OCI-LY3 (cell line): ENCODE measurements around the gene CDH4.

ENCODE experiments used
- H2AFZ ChIP-seq: fragments of 200-600, 300-600 bp; shearing (Covaris generic); 2 replicates; pipeline ENCODE4 v1.6.0; 2014; ENCODE audit warnings: antibody characterized with exemption, low read depth, low read length
- H3K27ac ChIP-seq: fragments of 200-600, 300-600 bp; sonication (generic); 2 replicates; pipeline ENCODE4 v1.5.1; 2014; ENCODE audit warnings: mild to moderate bottlenecking, low read length, moderate library complexity, mixed read lengths
- H3K27me3 ChIP-seq: fragments of 200-600, 300-600 bp; sonication (generic); 2 replicates; pipeline ENCODE4 v1.6.1; 2014; ENCODE audit warnings: low read depth, low read length, mixed read lengths
- H3K36me3 ChIP-seq: fragments of 200-600, 300-600 bp; sonication (generic); replicated peaks from 2 replicates; pipeline ENCODE3; 2014; ENCODE audit warnings: low read depth, low read length, mixed read lengths
- H3K4me1 ChIP-seq: fragments of 300-600, 200-600 bp; sonication (generic); 2 replicates; pipeline ENCODE4 v1.6.1; 2014; ENCODE audit warnings: low read length, mixed read lengths
- H3K4me2 ChIP-seq: fragments of 200-600, 300-600 bp; sonication (generic); 2 replicates; pipeline ENCODE4 v1.6.1; 2014; ENCODE audit warnings: low read length, mixed read lengths
- H3K4me3 ChIP-seq: fragments of 300-600, 200-600 bp; sonication (generic); 2 replicates; pipeline ENCODE4 v1.5.1; 2014; ENCODE audit warnings: antibody characterized with exemption, mild to moderate bottlenecking, low read length, moderate library complexity
- H3K79me2 ChIP-seq: fragments of 300-600, 200-600 bp; shearing (Covaris generic); 2 replicates; pipeline ENCODE4 v1.6.1; 2014; ENCODE audit warnings: mild to moderate bottlenecking, low read length, mixed read lengths
- H3K9ac ChIP-seq: fragments of 300-600, 200-600 bp; shearing (Covaris generic); 2 replicates; pipeline ENCODE4 v1.6.0; 2014; ENCODE audit warnings: mild to moderate bottlenecking, low read length, moderate library complexity
- H3K9me3 ChIP-seq: fragments of 200-600, 300-600 bp; shearing (Covaris generic); 2 replicates; pipeline ENCODE4 v1.6.1; 2014; ENCODE audit warnings: low read length, mixed read lengths; ENCODE audit not compliant: insufficient read depth
- H4K20me1 ChIP-seq: fragments of 200-600, 300-600 bp; sonication (generic); 2 replicates; pipeline ENCODE4 v1.6.1; 2016; ENCODE audit warnings: low read length, mixed read lengths; ENCODE audit not compliant: insufficient read depth
- CTCF ChIP-seq: fragments of 200-600, 300-600 bp; sonication (generic); IDR thresholded peaks from 2 replicates; pipeline ENCODE4 v1.5.1; 2014; ENCODE audit warnings: antibody characterized with exemption, low read length, low read depth
- EZH2phosphoT487 ChIP-seq: fragments of 200-600 bp; shearing (Covaris generic); IDR thresholded peaks from 2 replicates; pipeline ENCODE4 v1.6.1; 2018; ENCODE audit warnings: antibody characterized with exemption, mixed run types, low read depth

CDH4 gene

GRCh38 chr20:61507778-61508177 lies 255.7 kb downstream of the CDH4 start:
- no peaks in the 10 kb centered on the region for H3K79me2 ChIP-seq
- no peaks in the 10 kb centered on the region for H3K36me3 ChIP-seq
- no peaks in the 10 kb centered on the region for H3K4me1 ChIP-seq
- no peaks in the 10 kb centered on the region for H4K20me1 ChIP-seq
- no peak overlapping the region for H3K9ac ChIP-seq
- no peaks in the 10 kb centered on the region for H3K9me3 ChIP-seq
- H3K27me3 ChIP-seq: no peaks in the 10 kb centered on the region
- TF ChIP-seq EZH2phosphoT487: no peak
- no peak for TF ChIP-seq CTCF
- H2AFZ ChIP-seq: no peak overlapping the region
- H3K4me2 ChIP-seq: no peak overlapping the region
- H3K4me3 ChIP-seq: no peak overlapping the region
- H3K27ac ChIP-seq: no peak overlapping the region

- Histone ChIP-seq H3K79me2 (no peaks in the 10 kb centered on the region), H3K4me2 (no peak overlapping the region), H3K27me3 (no peaks in the 10 kb centered on the region), H3K9me3 (no peaks in the 10 kb centered on the region), H3K36me3 (no peaks in the 10 kb centered on the region), H3K4me1 (no peaks in the 10 kb centered on the region), H3K9ac (no peak overlapping the region), H3K4me3 (no peak overlapping the region), H3K27ac (no peak overlapping the region), H4K20me1 (no peaks in the 10 kb centered on the region), H2AFZ (no peak overlapping the region)
- TF ChIP-seq CTCF (no peak), EZH2phosphoT487 (no peak)
These were observed 256.4 kb downstream of the CDH4 start for GRCh38 chr20:61508301-61509096.

DNA sequence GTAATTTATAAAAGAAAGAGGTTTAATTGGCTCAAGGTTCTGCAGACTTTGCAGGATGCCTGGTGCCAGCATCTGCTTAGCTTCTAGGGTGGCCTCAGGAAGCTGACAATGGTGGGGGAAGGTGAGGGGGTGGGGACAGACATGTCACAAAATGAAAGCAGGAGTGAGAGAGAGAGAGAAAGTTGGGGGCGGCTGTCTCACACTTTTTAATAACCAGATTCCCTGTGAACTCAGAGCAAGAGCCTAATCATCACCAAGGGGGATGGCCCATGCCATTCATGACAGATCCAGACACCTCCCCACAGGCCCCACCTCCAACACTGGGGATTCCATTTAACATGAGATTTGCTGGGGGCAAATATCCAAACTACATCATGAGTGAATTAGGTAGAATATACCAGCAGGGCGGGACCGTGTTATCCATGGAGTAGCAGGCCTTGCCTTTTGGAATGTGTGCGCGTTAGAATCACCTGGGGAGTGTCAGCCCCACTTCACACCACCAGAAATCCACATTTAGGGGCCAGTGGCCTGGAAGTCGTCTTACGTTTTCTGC lies 258.8 kb downstream of the CDH4 start:
- no peaks in the 10 kb centered on the region for H3K27me3 ChIP-seq
- no peak overlapping the region for H3K4me3 ChIP-seq
- H4K20me1 ChIP-seq: no peaks in the 10 kb centered on the region
- no peaks in the 10 kb centered on the region for H3K4me1 ChIP-seq
- no peak overlapping the region for H3K27ac ChIP-seq
- no peak for TF ChIP-seq CTCF
- no peak for TF ChIP-seq EZH2phosphoT487
- H3K9me3 ChIP-seq: no peaks in the 10 kb centered on the region
- H2AFZ ChIP-seq: no peak overlapping the region
- no peaks in the 10 kb centered on the region for H3K36me3 ChIP-seq
- no peak overlapping the region for H3K4me2 ChIP-seq
- H3K9ac ChIP-seq: no peak overlapping the region
- H3K79me2 ChIP-seq: no peaks in the 10 kb centered on the region

DNA sequence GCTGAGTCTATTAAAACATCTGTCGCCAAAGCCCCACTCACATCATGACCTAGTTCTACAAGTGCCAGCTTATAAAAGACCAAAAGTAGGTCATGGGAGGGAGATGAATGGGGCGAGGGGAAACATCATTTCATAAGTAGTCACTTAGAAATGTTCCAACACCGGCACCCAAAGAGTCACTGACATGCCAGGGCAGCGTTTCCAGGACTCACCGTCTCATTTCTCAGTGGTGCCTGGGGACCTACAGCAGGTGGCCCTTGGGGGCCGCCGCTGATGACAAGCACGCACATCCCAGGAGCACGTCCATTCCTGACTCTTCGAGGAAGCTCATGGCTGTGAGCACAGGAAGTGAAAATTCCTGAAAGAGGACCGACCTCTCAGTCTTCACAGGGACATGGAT lies 260.4 kb downstream of the CDH4 start:
- Histone ChIP-seq H3K79me2 (no peaks in the 10 kb centered on the region), H3K4me1 (no peaks in the 10 kb centered on the region), H3K4me3 (no peak overlapping the region), H3K4me2 (no peak overlapping the region), H3K9me3 (no peaks in the 10 kb centered on the region), H3K27ac (no peak overlapping the region), H2AFZ (no peak overlapping the region), H3K36me3 (no peaks in the 10 kb centered on the region), H3K9ac (no peak overlapping the region), H4K20me1 (no peaks in the 10 kb centered on the region), H3K27me3 (no peaks in the 10 kb centered on the region)
- no peak for TF ChIP-seq CTCF
- TF ChIP-seq EZH2phosphoT487: no peak
